ENCODE results near the gene MAP2K7. TPM values are rescaled to one million over a fixed set of nuclear protein-coding genes. Genes with fewer than 3 reads are reported as not detected.

Gene MAP2K7
- total RNA-seq, 1 experiment from 2014 or later, result 54.0 TPM

- Histone ChIP-seq H3F3A (ENCODE audit: insufficient read depth, low read depth) (peaks cover 37% of the 10 kb centered on the region), H3K4me1 (replicated peaks; ENCODE audit: insufficient read depth) (peaks cover 26% of the 10 kb centered on the region), H3K36me3 (ENCODE audit: low read depth) (peaks cover 37% of the 10 kb centered on the region), H3K27ac (no peak overlapping the region), H3K4me3 (no peak overlapping the region), H3K27me3 (ENCODE audit: insufficient read depth, low read depth) (no peaks in the 10 kb centered on the region), H3K4me2 (no peak overlapping the region), H3K9me3 (ENCODE audit: insufficient read depth, low read depth) (no peaks in the 10 kb centered on the region), H3K79me2 (ENCODE audit: low read depth) (peaks cover 4% of the 10 kb centered on the region), H2AFZ (no peak overlapping the region), H3K9me2 (ENCODE audit: insufficient read depth) (no peaks in the 10 kb centered on the region), H4K20me1 (ENCODE audit: insufficient read depth) (peaks cover 13% of the 10 kb centered on the region)
- no peak for TF ChIP-seq EZH2 (IDR thresholded peaks at IDR 0.05; ENCODE audit: low read depth)
- TF ChIP-seq CTCF (conservative IDR thresholded peaks at IDR 0.05), result no peak
- DNase-seq, result no peak
- intact Hi-C loops (cut with micrococcal nuclease; ENCODE audit: unreplicated experiment), result no loop called here
- ChIA-PET POLR2A (ENCODE audit: unreplicated experiment) (no interaction called here), CTCF (no interaction called here)
- no TSS peak for BruUV-seq (replicated peaks)
These were observed 29.2 kb downstream of the MAP2K7 start for GRCh38 chr19:7932930-7933300.

- DNase-seq, result no peak
- peaks cover 42% of the 10 kb centered on the region for H3K36me3 ChIP-seq (ENCODE audit: low read depth)
- POLR2A ChIA-PET (ENCODE audit: unreplicated experiment), result no interaction called here
- CTCF ChIA-PET, result no interaction called here
- no peaks in the 10 kb centered on the region for H3K9me3 ChIP-seq (ENCODE audit: insufficient read depth, low read depth)
- H3K4me1 ChIP-seq (replicated peaks; ENCODE audit: insufficient read depth), result peaks cover 21% of the 10 kb centered on the region
- H2AFZ ChIP-seq, result no peak overlapping the region
- H3K79me2 ChIP-seq (ENCODE audit: low read depth), result peaks cover 4% of the 10 kb centered on the region
- BruUV-seq (replicated peaks), result no TSS peak
- H3K4me2 ChIP-seq, result no peak overlapping the region
- no peaks in the 10 kb centered on the region for H3K27me3 ChIP-seq (ENCODE audit: insufficient read depth, low read depth)
- H3K4me3 ChIP-seq, result no peak overlapping the region
- intact Hi-C loops (cut with micrococcal nuclease; ENCODE audit: unreplicated experiment), result no loop called here
- H3K27ac ChIP-seq, result no peak overlapping the region
- peaks cover 34% of the 10 kb centered on the region for H3F3A ChIP-seq (ENCODE audit: insufficient read depth, low read depth)
- no peaks in the 10 kb centered on the region for H3K9me2 ChIP-seq (ENCODE audit: insufficient read depth)
- peaks cover 13% of the 10 kb centered on the region for H4K20me1 ChIP-seq (ENCODE audit: insufficient read depth)
- TF ChIP-seq CTCF (conservative IDR thresholded peaks at IDR 0.05) (peak; percentile 60), EZH2 (IDR thresholded peaks at IDR 0.05; ENCODE audit: low read depth) (no peak)
These were observed 29.7 kb downstream of the MAP2K7 start for GRCh38 chr19:7933411-7933810.

GRCh38 chr19:7933828-7934725 is 30.4 kb downstream of the MAP2K7 start:
- ChIA-PET CTCF (no interaction called here), POLR2A (ENCODE audit: unreplicated experiment) (no interaction called here)
- no peak overlapping the region for H2AFZ ChIP-seq

More at GRCh38 chr19:7933828-7934725, 30.4 kb downstream of the MAP2K7 start:
- TF ChIP-seq EZH2 (IDR thresholded peaks at IDR 0.05; ENCODE audit: low read depth) (no peak), CTCF (conservative IDR thresholded peaks at IDR 0.05) (peak; percentile 33; the same call in 1 of the 2 replicates)
- peaks cover 12% of the 10 kb centered on the region for H4K20me1 ChIP-seq (ENCODE audit: insufficient read depth)
- no peak overlapping the region for H3K4me3 ChIP-seq
- H3K9me3 ChIP-seq (ENCODE audit: insufficient read depth, low read depth), result no peaks in the 10 kb centered on the region
- H3K36me3 ChIP-seq (ENCODE audit: low read depth), result peaks cover 42% of the 10 kb centered on the region
- H3K79me2 ChIP-seq (ENCODE audit: low read depth), result peaks cover 4% of the 10 kb centered on the region
- intact Hi-C loops (cut with micrococcal nuclease; ENCODE audit: unreplicated experiment), result no loop called here
- no peak for DNase-seq
- H3K27ac ChIP-seq, result no peak overlapping the region
- peaks cover 28% of the 10 kb centered on the region for H3F3A ChIP-seq (ENCODE audit: insufficient read depth, low read depth)
- no peaks in the 10 kb centered on the region for H3K9me2 ChIP-seq (ENCODE audit: insufficient read depth)
- no TSS peak for BruUV-seq (replicated peaks)
- peaks cover 14% of the 10 kb centered on the region for H3K4me1 ChIP-seq (replicated peaks; ENCODE audit: insufficient read depth)
- no peaks in the 10 kb centered on the region for H3K27me3 ChIP-seq (ENCODE audit: insufficient read depth, low read depth)
- H3K4me2 ChIP-seq, result no peak overlapping the region
